HL-60 (cell line): ENCODE results near the gene HOXD13.

Source experiments
- DNase-seq, 2 experiments: peaks; one replicate each; pipeline ENCODE4 v3.0.0-alpha.2; 2010 to 2020; ENCODE audit warnings: low read depth in 1 of 2, low spot score in 1 of 2
- H3K27ac ChIP-seq: fragments of 250-450 bp; sonication (Bioruptor Pico); replicated peaks from 2 replicates; pipeline ENCODE4 v1.5.1; 2020; ENCODE audit warnings: mild to moderate bottlenecking, moderate library complexity
- H3K27me3 ChIP-seq: fragments of 250-450 bp; sonication (Bioruptor Pico); 2 replicates; pipeline ENCODE4 v1.5.1; 2021; ENCODE audit warnings: mild to moderate bottlenecking, moderate library complexity; ENCODE audit not compliant: insufficient read depth, poor library complexity, severe bottlenecking
- H3K4me3 ChIP-seq: replicated peaks from 2 replicates; pipeline ENCODE4 v1.5.1; 2011; ENCODE audit warnings: mild to moderate bottlenecking, control low read depth, low read length; ENCODE audit not compliant: insufficient read depth
- GABPA ChIP-seq: IDR thresholded peaks from 2 replicates; pipeline ENCODE4 v1.6.1; 2012; ENCODE audit warnings: low read depth
- POLR2AphosphoS5 ChIP-seq: IDR thresholded peaks from 2 replicates; pipeline ENCODE4 v1.6.1; 2012; ENCODE audit warnings: low read depth
- SPI1 ChIP-seq: IDR thresholded peaks from 2 replicates; pipeline ENCODE4 v1.6.1; 2012; ENCODE audit warnings: low read depth, mild to moderate bottlenecking, borderline replicate concordance
- TF ChIP-seq, protein P1 (sequence below): IDR thresholded peaks from one replicate; pipeline ENCODE4 v1.5.1; 2011; ENCODE audit warnings: low read length, control low read depth, inconsistent platforms; ENCODE audit not compliant: insufficient read depth
- TF ChIP-seq, protein P2 (sequence below): IDR thresholded peaks from 2 replicates; pipeline ENCODE4 v1.6.1; 2012; ENCODE audit warnings: low read depth; ENCODE audit not compliant: insufficient replicate concordance

The HOXD13 gene

DNA sequence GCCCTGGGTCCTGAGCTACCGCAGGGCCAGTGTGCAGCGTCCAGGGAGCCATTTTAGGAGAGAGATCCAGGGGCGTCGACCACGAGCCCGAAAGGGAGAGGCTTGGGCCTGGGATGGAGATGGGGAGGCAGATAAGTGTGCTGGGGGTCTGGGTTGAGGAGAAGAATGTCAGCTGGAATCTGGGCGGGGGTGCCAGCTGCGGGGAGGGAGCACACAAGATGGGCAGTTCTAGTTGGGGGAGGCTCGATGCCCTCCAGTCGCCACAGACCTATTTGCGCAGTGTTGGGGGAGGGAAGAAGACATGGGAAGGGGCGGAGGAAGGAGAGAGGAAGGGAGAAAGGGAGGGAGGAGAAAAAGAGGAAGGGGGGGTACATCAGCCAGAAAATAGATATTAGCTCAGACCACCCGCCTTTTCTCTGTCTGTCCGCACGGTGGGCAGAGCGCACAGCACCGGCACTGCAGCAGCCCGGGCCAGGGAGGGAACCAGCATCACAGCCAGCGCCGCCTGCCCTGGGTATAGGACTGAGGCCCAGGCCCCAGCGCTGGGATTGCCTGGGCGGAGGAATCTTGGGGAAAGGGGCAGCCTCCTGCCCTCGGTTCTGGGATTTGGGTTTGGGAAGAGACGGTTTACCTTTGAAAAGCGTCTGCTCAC is 12.7 kb downstream of the HOXD13 start:
- H3K27me3 ChIP-seq: peaks cover 82% of the 10 kb centered on the region
- no peak overlapping the region for H3K27ac ChIP-seq
- no peak for DNase-seq
- TF ChIP-seq GABPA (no peak), SPI1 (no peak), POLR2AphosphoS5 (no peak)
- TF ChIP-seq, protein P1, sequence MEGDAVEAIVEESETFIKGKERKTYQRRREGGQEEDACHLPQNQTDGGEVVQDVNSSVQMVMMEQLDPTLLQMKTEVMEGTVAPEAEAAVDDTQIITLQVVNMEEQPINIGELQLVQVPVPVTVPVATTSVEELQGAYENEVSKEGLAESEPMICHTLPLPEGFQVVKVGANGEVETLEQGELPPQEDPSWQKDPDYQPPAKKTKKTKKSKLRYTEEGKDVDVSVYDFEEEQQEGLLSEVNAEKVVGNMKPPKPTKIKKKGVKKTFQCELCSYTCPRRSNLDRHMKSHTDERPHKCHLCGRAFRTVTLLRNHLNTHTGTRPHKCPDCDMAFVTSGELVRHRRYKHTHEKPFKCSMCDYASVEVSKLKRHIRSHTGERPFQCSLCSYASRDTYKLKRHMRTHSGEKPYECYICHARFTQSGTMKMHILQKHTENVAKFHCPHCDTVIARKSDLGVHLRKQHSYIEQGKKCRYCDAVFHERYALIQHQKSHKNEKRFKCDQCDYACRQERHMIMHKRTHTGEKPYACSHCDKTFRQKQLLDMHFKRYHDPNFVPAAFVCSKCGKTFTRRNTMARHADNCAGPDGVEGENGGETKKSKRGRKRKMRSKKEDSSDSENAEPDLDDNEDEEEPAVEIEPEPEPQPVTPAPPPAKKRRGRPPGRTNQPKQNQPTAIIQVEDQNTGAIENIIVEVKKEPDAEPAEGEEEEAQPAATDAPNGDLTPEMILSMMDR: no peak
- TF ChIP-seq, protein P2, sequence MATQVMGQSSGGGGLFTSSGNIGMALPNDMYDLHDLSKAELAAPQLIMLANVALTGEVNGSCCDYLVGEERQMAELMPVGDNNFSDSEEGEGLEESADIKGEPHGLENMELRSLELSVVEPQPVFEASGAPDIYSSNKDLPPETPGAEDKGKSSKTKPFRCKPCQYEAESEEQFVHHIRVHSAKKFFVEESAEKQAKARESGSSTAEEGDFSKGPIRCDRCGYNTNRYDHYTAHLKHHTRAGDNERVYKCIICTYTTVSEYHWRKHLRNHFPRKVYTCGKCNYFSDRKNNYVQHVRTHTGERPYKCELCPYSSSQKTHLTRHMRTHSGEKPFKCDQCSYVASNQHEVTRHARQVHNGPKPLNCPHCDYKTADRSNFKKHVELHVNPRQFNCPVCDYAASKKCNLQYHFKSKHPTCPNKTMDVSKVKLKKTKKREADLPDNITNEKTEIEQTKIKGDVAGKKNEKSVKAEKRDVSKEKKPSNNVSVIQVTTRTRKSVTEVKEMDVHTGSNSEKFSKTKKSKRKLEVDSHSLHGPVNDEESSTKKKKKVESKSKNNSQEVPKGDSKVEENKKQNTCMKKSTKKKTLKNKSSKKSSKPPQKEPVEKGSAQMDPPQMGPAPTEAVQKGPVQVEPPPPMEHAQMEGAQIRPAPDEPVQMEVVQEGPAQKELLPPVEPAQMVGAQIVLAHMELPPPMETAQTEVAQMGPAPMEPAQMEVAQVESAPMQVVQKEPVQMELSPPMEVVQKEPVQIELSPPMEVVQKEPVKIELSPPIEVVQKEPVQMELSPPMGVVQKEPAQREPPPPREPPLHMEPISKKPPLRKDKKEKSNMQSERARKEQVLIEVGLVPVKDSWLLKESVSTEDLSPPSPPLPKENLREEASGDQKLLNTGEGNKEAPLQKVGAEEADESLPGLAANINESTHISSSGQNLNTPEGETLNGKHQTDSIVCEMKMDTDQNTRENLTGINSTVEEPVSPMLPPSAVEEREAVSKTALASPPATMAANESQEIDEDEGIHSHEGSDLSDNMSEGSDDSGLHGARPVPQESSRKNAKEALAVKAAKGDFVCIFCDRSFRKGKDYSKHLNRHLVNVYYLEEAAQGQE: no peak
- H3K4me3 ChIP-seq: no peak overlapping the region

DNA sequence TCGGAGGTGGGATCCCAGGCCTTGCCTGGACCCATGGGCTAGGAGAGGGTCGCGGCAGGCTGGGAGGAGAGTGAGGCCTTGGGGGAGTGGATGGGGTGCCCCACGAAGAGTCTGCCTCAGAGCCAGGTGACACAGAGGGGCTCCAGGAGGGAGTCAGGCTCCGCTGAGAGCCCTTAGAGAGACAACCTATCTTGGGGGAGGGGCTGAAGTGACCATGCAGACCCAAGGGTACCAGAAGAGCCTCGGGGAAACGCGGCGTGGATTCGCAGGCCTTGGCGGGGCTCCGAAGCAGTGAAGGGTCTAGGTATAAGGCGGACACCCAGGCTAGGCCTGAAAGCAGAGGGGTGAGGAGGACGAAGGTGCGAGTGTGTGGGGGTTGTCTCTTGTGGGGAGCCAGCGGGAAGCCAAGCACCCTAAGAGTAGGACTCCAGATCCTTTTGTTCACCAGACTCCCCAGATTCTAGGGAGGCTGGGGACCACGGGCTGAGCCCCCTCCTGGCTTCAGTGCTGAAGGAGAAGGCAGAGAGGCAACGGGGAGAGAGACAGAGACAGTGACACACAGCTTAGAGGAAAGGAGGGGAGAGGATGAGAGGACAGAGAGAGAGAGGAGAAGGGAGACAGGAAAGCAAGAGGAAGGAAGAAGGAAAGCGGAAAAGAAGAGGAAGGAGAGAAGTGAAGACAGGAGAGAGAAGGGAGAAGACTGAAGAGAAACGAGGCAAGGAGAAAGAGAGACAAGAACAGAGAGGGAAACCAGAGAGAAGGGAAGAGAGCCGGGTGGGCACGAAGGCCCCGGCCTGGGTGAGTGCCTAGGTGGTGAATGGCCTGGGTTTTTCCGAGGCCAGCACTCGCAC is 13.4 kb downstream of the HOXD13 start:
- peaks cover 80% of the 10 kb centered on the region for H3K27me3 ChIP-seq
- H3K27ac ChIP-seq: no peak overlapping the region
- no peak for DNase-seq
- no peak overlapping the region for H3K4me3 ChIP-seq
- TF ChIP-seq, protein P1: no peak
- TF ChIP-seq, protein P2: no peak

DNA sequence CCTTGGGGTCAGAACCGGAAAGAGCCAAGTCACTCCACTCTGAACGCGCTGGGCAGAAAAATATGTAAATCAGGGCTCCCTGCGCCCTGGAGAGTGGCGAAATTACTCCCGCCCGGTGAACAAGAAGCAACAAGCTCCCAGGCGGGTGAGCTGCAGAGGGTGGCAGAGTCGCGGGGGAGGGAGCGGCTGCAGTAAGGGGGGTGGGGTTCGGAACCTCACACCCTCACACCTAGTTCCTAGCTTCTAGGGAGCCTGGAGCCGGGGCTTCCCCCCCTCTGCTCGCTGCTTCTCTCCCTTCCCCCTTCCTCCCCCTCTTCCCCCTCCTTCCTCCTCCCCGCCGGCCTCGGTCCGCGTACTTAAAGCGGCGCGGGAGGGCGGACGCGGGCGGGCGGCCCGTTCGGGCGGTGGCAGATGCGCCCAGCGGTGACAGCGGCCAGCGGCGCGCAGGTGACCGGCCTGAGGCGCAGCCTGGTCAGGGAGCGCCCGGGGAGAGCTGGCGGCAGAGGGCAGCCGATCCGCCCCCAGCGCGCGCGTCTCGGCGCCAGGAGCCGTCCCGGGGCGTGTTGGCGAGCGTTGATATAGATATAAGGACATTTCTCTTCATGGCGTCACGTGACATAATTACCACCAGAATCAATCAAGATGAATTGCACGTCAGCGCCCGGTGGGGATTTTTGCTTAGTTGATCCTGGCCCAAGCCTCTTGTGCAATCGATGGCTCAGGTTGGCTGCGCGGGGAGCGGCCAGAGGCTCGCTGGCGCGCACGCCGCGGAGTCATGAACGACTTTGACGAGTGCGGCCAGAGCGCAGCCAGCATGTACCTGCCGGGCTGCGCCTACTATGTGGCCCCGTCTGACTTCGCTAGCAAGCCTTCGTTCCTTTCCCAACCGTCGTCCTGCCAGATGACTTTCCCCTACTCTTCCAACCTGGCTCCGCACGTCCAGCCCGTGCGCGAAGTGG is 14.3 kb downstream of the HOXD13 start, which contains the start of gene HOXD11:
TSS of gene HOXD11 (plus strand) at position 700 of the 959 bp plus-strand sequence. CDS start at position 776, 76 bp downstream.
- DNase-seq: no peak
- Histone ChIP-seq H3K27ac (no peak within 1 kb of the TSS), H3K27me3 (peaks cover 75% of the 10 kb centered on the region), H3K4me3 (no peak within 1 kb of the TSS; the same call in 1 of the 2 replicates)
- TF ChIP-seq, protein P1: no peak
